GM21717 (cell line): Measurements from ENCODE around the gene LONP2.
"Not testable (repeated sequence)": the region's sequence is repeated elsewhere in the genome, so short reads cannot be mapped to it uniquely, and the experiment has no call there.

ENCODE experiments used
- ATAC-seq: cut with Tn5 transposase; IDR thresholded peaks from one replicate; pipeline ENCODE4 v1.9.1; 2021; ENCODE audit warnings: mild to moderate bottlenecking, moderate library complexity; ENCODE audit not compliant: unreplicated experiment

LONP2 gene

GRCh38 chr16:48330189-48330840, 86.2 kb downstream of the LONP2 start:
- no peak for ATAC-seq

- no peak for ATAC-seq
Observed at GRCh38 chr16:48330841-48331192, 86.7 kb downstream of the LONP2 start.

- ATAC-seq = no peak
Observed at GRCh38 chr16:48332978-48333377, 88.9 kb downstream of the LONP2 start.

- ATAC-seq = no peak
Observed at GRCh38 chr16:48334325-48334724, 90.2 kb downstream of the LONP2 start.

GRCh38 chr16:48335961-48336360, 91.9 kb downstream of the LONP2 start:
- ATAC-seq = no peak

GRCh38 chr16:48340054-48340453, 96.0 kb downstream of the LONP2 start:
- ATAC-seq = no peak

- ATAC-seq = no peak
Observed at GRCh38 chr16:48342591-48342990, 98.5 kb downstream of the LONP2 start.

- ATAC-seq = no peak
Observed at GRCh38 chr16:48347191-48347865, 103.2 kb downstream of the LONP2 start.

- ATAC-seq = no peak
Observed at GRCh38 chr16:48347980-48348379, 103.9 kb downstream of the LONP2 start.

- no peak for ATAC-seq
Observed at GRCh38 chr16:48350736-48351135, 106.6 kb downstream of the LONP2 start.

GRCh38 chr16:48352648-48353390, 108.7 kb downstream of the LONP2 start:
- ATAC-seq = no peak

GRCh38 chr16:48353565-48354163, 109.6 kb downstream of the LONP2 start:
- peak; percentile 76 for ATAC-seq

GRCh38 chr16:48354385-48354784, 110.3 kb downstream of the LONP2 start:
- ATAC-seq = not testable (repeated sequence)

GRCh38 chr16:48354877-48355855, 111.1 kb downstream of the LONP2 start:
- ATAC-seq = no peak

GRCh38 chr16:48356633-48357376, 112.7 kb downstream of the LONP2 start:
- ATAC-seq = no peak

- no peak for ATAC-seq
Observed at GRCh38 chr16:48358419-48358818, 114.3 kb downstream of the LONP2 start.

- no peak for ATAC-seq
Observed at GRCh38 chr16:48359983-48360382, 115.9 kb downstream of the LONP2 start.

GRCh38 chr16:48361012-48361411, 116.9 kb downstream of the LONP2 start:
- no peak for ATAC-seq

GRCh38 chr16:48361540-48362144, 117.5 kb downstream of the LONP2 start:
- ATAC-seq = no peak
